Body of pancreas (tissue), 4 donors: ENCODE data around the gene MICB. TPM values are rescaled to one million over a fixed set of nuclear protein-coding genes. Genes with fewer than 3 reads are reported as not detected.

Source experiments
- ATAC-seq: fragments of 150-250 bp; one replicate; pipeline ENCODE4 v1.9.1; 2016
- DNase-seq, 4 donors: peaks; one replicate each; pipeline ENCODE4 v3.0.0-alpha.2; 2019
- H3K27ac ChIP-seq, 4 donors: fragments of 200-600 bp; sonication (generic); 1 replicate in 3 of 4; 2 replicates in 1 of 4; pipeline versions ENCODE4 v1.5.1 to v1.6.1; 2016 to 2019; ENCODE audit warnings: mild to moderate bottlenecking in 1 of 4, mixed read lengths in 1 of 4, moderate library complexity in 1 of 4
- H3K27me3 ChIP-seq, 2 donors: fragments of 200-600 bp; sonication (generic); one replicate each; pipeline ENCODE4 v1.6.0; 2016; ENCODE audit warnings: mild to moderate bottlenecking in 1 of 2
- H3K36me3 ChIP-seq, 2 donors: fragments of 200-600 bp; sonication (generic); replicated peaks in 1 of 2; 2 replicates each; pipeline ENCODE4 v1.5.1; 2016; ENCODE audit warnings: low read depth in 2 of 2; ENCODE audit not compliant: insufficient read depth in 1 of 2
- H3K4me1 ChIP-seq: fragments of 200-600 bp; sonication (generic); one replicate; pipeline ENCODE4 v1.6.0; 2016
- H3K4me3 ChIP-seq, 2 donors: fragments of 200-600 bp; sonication (generic); 1 replicate in 1 of 2; 2 replicates in 1 of 2; pipeline ENCODE4 v1.5.1; 2016 to 2019
- H3K9me3 ChIP-seq, 3 donors: fragments of 200-600 bp; sonication (generic); 1 replicate in 2 of 3; 2 replicates in 1 of 3; pipeline ENCODE4 v1.5.1; 2016
- CTCF ChIP-seq, 7 experiments: fragments of 450-650 bp in 4 of 7; fragments of 200-600 bp in 3 of 7; sonication (generic) in 3 of 7; IDR thresholded peaks; one replicate each; pipeline ENCODE4 v1.5.1; 2016 to 2019; ENCODE audit warnings: antibody characterized with exemption in 7 of 7
- POLR2A ChIP-seq, 3 donors: fragments of 450-650 bp; IDR thresholded peaks; one replicate each; pipeline ENCODE4 v1.6.1; 2016; ENCODE audit warnings: antibody characterized with exemption in 3 of 3, mild to moderate bottlenecking in 2 of 3
- WGBS, 2 donors: methylation state at CpG; one replicate each; pipeline ENCODE4 v1.1.5; 2017; 5-methylcytosine and 5-hydroxymethylcytosine counted together
- intact Hi-C: fragments of 100-400 bp; cut with DNase I; formaldehyde crosslinking; loops from one replicate; pipeline ENCODE4 v1.15.1; 2023
- total RNA-seq, 2 donors: library from RNA; depleted of rRNA; stranded (reverse); fragments of >200 nt; gene quantifications; one replicate each; pipeline ENCODE4 v1.1.0, GENCODE V29; 2016

The MICB gene
- total RNA-seq, 2 donors from 2014 or later: 0.78 TPM; not detected in 1

GRCh38 chr6:31541658-31542521, 43.9 kb downstream of the MICB start, which contains the start of gene DDX39B:
Gene DDX39B, minus strand, starts transcription at chr6:31542003. Its CDS starts 1,471 bp downstream, at chr6:31540532.
- H3K36me3 ChIP-seq: peaks cover 0 to 9% of the 10 kb centered on the region in 2 donors
- H3K27ac ChIP-seq: peak within 1 kb of the TSS; percentile 93 to 98 (median 94)
- H3K9me3 ChIP-seq: no peaks in the 10 kb centered on the region
- H3K4me1 ChIP-seq: peaks cover 39% of the 10 kb centered on the region
- 0 to 1% methylated on average over 41 to 42 of the region's 43 CpGs for whole genome bisulfite sequencing, 2 donors
- no peaks in the 10 kb centered on the region for H3K27me3 ChIP-seq
- intact Hi-C loops: no loop called here
- peak within 1 kb of the TSS; percentile 78 to 88 for H3K4me3 ChIP-seq
- DNase-seq (peak; percentile 95 to 98 (median 96)), ATAC-seq (peak; percentile 93)
- TF ChIP-seq POLR2A (IDR thresholded peaks at IDR 0.05) (peak; percentile 64 to 96 (median 94)), CTCF (IDR thresholded peaks at IDR 0.05) (peak in 2 of 7 experiments; percentile 10 to 18)

GRCh38 chr6:31543639-31544038, 45.7 kb downstream of the MICB start:
- H3K9me3 ChIP-seq: no peaks in the 10 kb centered on the region
- no peaks in the 10 kb centered on the region for H3K27me3 ChIP-seq
- WGBS, 2 donors: 89 to 93% methylated on average over 6 of the region's 6 CpGs
- peaks cover 45% of the 10 kb centered on the region for H3K4me1 ChIP-seq
- H3K27ac ChIP-seq: no peak overlapping the region
- DNase-seq (no peak), ATAC-seq (no peak)
- TF ChIP-seq POLR2A (IDR thresholded peaks at IDR 0.05): no peak
- TF ChIP-seq CTCF (IDR thresholded peaks at IDR 0.05): no peak
- intact Hi-C loops: no loop called here
- peaks cover 0 to under 1% of the 10 kb centered on the region in 2 donors for H3K36me3 ChIP-seq
- no peak overlapping the region for H3K4me3 ChIP-seq

- Histone ChIP-seq H3K27ac (no peak overlapping the region), H3K4me3 (no peak overlapping the region), H3K4me1 (peaks cover 41% of the 10 kb centered on the region), H3K9me3 (no peaks in the 10 kb centered on the region), H3K27me3 (no peaks in the 10 kb centered on the region), H3K36me3 (no peaks in the 10 kb centered on the region)
- intact Hi-C loops: loop anchor here (5.0 kb wide), 1 partner anchor 53 kb away; no protein-coding TSS in a partner anchor
- WGBS, 2 donors: 59 to 61% methylated on average over 2 of the region's 2 CpGs
- no peak for DNase-seq
- no peak for ATAC-seq
- TF ChIP-seq CTCF (IDR thresholded peaks at IDR 0.05) (no peak), POLR2A (IDR thresholded peaks at IDR 0.05) (no peak)
Observed at GRCh38 chr6:31544676-31545075, 46.7 kb downstream of the MICB start.

GRCh38 chr6:31545291-31545690, 47.3 kb downstream of the MICB start:
- ATAC-seq (no peak), DNase-seq (no peak)
- H3K9me3 ChIP-seq: no peaks in the 10 kb centered on the region
- H3K36me3 ChIP-seq: no peaks in the 10 kb centered on the region
- no peak overlapping the region for H3K4me3 ChIP-seq
- no peak for TF ChIP-seq CTCF (IDR thresholded peaks at IDR 0.05)
- no peak for TF ChIP-seq POLR2A (IDR thresholded peaks at IDR 0.05)
- 52 to 59% methylated on average over 6 to 7 of the region's 7 CpGs for WGBS, 2 donors
- H3K27me3 ChIP-seq: no peaks in the 10 kb centered on the region
- no peak overlapping the region for H3K27ac ChIP-seq
- H3K4me1 ChIP-seq: peaks cover 35% of the 10 kb centered on the region
- intact Hi-C loops: loop anchor here (5.0 kb wide), 1 partner anchor 52 kb away; no protein-coding TSS in a partner anchor
